CD4-positive, alpha-beta T cell treated with Interleukin-15 for 4 hours (primary cell): ENCODE data around the gene RNF225.
"Not testable (repeated sequence)": the region's sequence is repeated elsewhere in the genome, so short reads cannot be mapped to it uniquely, and the experiment has no call there.

Source experiments
- DNase-seq: peaks from one replicate; pipeline ENCODE4 v3.0.0-alpha.2; 2020; ENCODE audit warnings: low spot score

The RNF225 gene

GRCh38 chr19:58409010-58409790 is 13.7 kb downstream of the RNF225 start:
- DNase-seq: no peak

- DNase-seq: no peak
Measured at GRCh38 chr19:58416604-58417003, 21.1 kb downstream of the RNF225 start.

- DNase-seq: no peak
Measured at GRCh38 chr19:58417071-58417470, 21.6 kb downstream of the RNF225 start.

GRCh38 chr19:58428617-58429016 is 33.2 kb downstream of the RNF225 start:
- DNase-seq: no peak

- DNase-seq: no peak
Measured at GRCh38 chr19:58429745-58430144, 34.3 kb downstream of the RNF225 start.

GRCh38 chr19:58434217-58434616 is 38.8 kb downstream of the RNF225 start:
- DNase-seq: no peak

- peak; percentile 98 for DNase-seq
Measured at GRCh38 chr19:58439576-58440554, 44.4 kb downstream of the RNF225 start, which contains the start of gene ZNF132. TSS of gene ZNF132 (minus strand) at chr19:58440153. CDS start at chr19:58439821, 332 bp downstream.

- no peak for DNase-seq
Measured at GRCh38 chr19:58440556-58440955, 45.1 kb downstream of the RNF225 start.

- DNase-seq: not testable (repeated sequence)
Measured at GRCh38 chr19:58442986-58443385, 47.5 kb downstream of the RNF225 start.
